Omental fat pad (tissue), 4 donors: ENCODE data around the gene RERE. TPM values are rescaled to one million over a fixed set of nuclear protein-coding genes. Genes with fewer than 3 reads are reported as not detected.

Experiments
- ATAC-seq: fragments of 150-250 bp; one replicate; pipeline ENCODE4 v1.9.1; 2016; ENCODE audit warnings: mild to moderate bottlenecking, moderate library complexity; ENCODE audit not compliant: low FRiP score
- DNase-seq: peaks from one replicate; pipeline ENCODE4 v3.0.0-alpha.2; 2019; ENCODE audit warnings: low spot score
- total RNA-seq, 4 donors: library from RNA; depleted of rRNA; stranded (reverse); fragments of >200 nt; gene quantifications; one replicate each; pipeline ENCODE4 v1.1.0, GENCODE V29; 2016
- TF ChIP-seq, protein P1 (sequence below), 3 donors: fragments of 450-650 bp; IDR thresholded peaks; one replicate each; pipeline ENCODE4 v1.5.1; 2016 to 2017; ENCODE audit warnings: antibody characterized with exemption in 3 of 3, mild to moderate bottlenecking in 3 of 3, moderate library complexity in 2 of 3

RERE gene
- total RNA-seq, 4 donors from 2014 or later = 46.3 to 117 (median 55.4) TPM

DNA sequence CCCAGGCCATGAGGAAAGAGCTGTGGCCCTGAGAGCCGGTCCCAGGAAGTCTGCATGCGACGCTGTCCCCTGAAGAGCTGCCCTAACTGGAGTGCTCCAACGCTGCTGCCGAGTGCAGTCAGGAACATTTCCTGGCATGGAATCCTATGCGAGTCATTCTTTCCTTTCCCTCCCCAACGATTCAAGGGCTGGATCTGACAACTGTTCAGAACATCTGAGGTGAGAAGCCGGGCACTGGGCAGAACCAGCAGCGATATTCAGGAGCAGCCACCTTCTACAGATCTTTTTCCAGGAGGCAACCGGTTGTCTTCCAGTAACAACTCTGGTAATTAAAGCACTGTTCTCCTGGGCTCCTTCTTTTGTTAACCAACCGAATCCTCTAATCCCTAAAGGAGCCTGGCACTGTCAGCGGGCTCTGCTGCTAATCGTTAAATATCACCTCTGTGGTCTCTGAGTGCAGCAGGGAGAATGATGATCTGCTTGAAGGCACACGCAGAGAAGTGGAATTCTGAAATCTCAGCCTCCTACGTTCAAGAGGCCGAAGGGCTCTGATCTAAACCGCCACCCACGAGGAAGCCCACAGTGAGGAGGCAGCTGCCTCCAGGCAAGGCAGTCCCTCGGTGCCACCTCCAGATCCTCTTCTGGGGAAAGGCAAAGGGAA is 443.7 kb downstream of the RERE start:
- ATAC-seq = peak; percentile 71
- TF ChIP-seq, protein P1, sequence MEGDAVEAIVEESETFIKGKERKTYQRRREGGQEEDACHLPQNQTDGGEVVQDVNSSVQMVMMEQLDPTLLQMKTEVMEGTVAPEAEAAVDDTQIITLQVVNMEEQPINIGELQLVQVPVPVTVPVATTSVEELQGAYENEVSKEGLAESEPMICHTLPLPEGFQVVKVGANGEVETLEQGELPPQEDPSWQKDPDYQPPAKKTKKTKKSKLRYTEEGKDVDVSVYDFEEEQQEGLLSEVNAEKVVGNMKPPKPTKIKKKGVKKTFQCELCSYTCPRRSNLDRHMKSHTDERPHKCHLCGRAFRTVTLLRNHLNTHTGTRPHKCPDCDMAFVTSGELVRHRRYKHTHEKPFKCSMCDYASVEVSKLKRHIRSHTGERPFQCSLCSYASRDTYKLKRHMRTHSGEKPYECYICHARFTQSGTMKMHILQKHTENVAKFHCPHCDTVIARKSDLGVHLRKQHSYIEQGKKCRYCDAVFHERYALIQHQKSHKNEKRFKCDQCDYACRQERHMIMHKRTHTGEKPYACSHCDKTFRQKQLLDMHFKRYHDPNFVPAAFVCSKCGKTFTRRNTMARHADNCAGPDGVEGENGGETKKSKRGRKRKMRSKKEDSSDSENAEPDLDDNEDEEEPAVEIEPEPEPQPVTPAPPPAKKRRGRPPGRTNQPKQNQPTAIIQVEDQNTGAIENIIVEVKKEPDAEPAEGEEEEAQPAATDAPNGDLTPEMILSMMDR (IDR thresholded peaks at IDR 0.05) = no peak
- no peak for DNase-seq

DNA sequence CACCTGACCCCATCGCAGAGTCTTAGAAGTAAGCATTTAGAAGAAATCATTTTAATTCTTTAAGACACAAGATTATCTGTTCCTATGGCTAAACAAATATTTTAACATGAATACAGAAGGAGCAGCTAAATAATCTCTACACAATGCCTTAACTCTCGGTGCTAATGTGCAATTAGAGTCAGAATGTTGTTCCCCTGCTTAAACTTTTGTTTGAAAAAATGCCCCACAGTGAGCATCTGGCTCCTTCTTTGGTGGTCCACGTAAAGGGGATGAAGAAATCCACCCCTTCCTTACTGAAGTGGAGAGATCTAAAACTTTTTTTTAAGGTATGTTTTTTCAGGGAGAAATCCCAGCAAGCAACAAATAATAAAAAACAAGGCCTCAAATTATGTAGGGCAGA is 444.3 kb downstream of the RERE start:
- no peak for ATAC-seq
- TF ChIP-seq, protein P1 (IDR thresholded peaks at IDR 0.05) = no peak
- no peak for DNase-seq

DNA sequence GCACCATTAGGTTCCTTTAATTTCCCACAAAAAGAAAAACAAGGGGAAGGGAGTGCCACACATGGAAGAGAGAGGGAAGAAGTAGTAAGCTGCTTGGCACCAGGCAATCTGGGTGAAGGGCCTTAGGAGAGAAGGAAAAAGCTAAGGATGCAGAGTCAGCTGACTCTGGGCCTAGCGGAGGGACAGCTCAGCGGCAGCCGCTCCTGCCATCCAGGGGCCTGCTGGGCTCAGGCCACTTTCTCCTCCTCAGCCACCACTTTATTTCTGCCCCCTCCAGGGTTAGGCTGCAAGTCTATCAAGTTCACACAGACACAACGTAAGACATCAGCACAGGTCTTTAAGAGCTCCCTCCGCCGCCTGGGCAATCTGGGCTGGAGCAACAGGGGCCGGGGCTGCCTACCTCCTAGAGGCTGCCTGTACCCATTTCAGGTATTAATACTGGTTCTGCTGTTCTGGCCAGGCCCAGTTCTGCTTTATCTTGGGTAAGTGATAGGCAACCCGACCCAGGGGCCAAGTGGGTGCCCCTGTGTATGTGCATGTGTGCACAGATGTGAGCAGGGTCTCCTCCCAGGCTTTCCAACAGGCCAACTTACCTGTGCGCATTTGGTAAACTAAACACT is 446.0 kb downstream of the RERE start:
- TF ChIP-seq, protein P1 (IDR thresholded peaks at IDR 0.05) = no peak
- ATAC-seq (no peak), DNase-seq (no peak)

DNA sequence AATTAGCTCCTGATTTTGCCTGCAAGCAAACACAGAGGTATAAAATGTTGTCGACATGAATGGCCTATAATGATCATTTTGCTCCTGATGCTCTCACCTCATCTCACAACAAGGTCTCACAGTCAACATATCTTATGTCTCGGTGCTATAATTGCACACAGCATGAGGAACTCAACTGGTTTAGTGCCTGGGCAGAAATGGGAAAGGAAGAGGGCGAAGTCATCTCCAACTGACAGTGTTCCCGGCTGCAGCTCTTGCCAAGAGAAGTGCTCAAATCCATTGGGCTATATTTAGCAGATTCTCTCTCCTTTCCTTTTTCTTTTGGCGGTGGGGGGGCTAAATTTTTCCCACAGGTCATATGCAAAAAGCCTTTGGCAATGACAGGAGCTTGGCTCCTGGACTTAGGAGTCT is 446.5 kb downstream of the RERE start:
- DNase-seq (no peak), ATAC-seq (no peak)

DNA sequence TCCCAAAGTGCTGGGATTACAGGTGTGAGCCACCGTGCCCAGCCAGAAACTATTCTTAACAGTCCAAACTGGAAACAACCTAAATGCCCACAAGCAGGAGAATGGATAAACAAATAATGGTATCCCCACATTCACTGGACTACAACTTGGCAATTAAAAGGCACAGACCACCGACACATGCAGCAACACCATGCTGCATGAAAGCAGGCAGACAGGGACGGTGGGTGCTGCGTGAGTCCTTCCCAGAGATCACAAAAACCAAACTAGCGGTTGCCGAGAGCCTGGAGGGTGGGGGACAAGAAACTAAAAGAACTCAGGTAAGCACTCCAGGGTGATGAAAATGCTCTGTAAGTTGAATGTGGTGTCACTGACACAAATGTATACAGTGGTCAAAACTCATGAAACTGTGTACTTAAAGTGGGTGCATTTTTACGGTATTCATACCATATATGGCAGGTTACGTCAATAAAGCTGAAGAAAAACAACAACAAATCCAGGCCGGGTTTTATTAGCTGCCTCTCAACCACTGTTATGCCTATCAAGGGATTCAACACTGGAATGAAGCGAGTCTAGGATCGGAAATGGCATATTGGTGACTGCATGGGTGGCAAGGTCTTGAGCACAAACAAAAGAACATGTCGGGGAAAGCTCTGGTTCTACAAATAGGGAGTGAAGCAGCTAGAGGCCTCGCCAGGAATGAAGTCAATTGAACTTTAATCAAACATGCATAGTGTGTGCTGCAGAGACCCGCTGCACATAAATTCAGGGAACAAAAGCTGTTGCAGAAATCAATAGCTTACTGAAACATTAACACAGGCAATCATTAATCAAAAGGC is 447.2 kb downstream of the RERE start:
- DNase-seq (no peak), ATAC-seq (no peak)
- TF ChIP-seq, protein P1 (IDR thresholded peaks at IDR 0.05) = no peak

More for the DNA sequence above, 446.5 kb downstream of the RERE start:
- TF ChIP-seq, protein P1 (IDR thresholded peaks at IDR 0.05) = no peak

GRCh38 chr1:8368956-8369639 is 448.3 kb downstream of the RERE start:
- ATAC-seq (no peak), DNase-seq (no peak)
- TF ChIP-seq, protein P1 (IDR thresholded peaks at IDR 0.05) = no peak
